ENCODE results near the gene RBFOX2.

The RBFOX2 gene

GRCh38 chr22:35743326-35743860, 285.2 kb downstream of the RBFOX2 start:
- TF ChIP-seq CTCF (IDR thresholded peaks at IDR 0.05; ENCODE audit: low read length) (no peak), EZH2 (IDR thresholded peaks at IDR 0.05; ENCODE audit: borderline replicate concordance, low read length) (no peak)
- Histone ChIP-seq H3K9ac (ENCODE audit: low read length) (peak overlapping the region; percentile 64), H2AFZ (ENCODE audit: low read length) (no peak overlapping the region), H3K79me2 (ENCODE audit: insufficient read depth, low read length) (no peaks in the 10 kb centered on the region), H3K9me3 (ENCODE audit: low read length) (no peaks in the 10 kb centered on the region), H3K27ac (ENCODE audit: low read depth, low read length, poor library complexity, severe bottlenecking) (peak overlapping the region; percentile 99), H3K4me3 (ENCODE audit: low read depth, low read length, poor library complexity, severe bottlenecking) (no peak overlapping the region), H3K27me3 (ENCODE audit: insufficient read depth, low read length) (no peaks in the 10 kb centered on the region), H3K36me3 (ENCODE audit: insufficient read depth, low read length) (peaks cover 47% of the 10 kb centered on the region; the same call in 1 of the 2 replicates), H3K4me2 (ENCODE audit: low read length) (peak overlapping the region; percentile 62), H3K9me2 (ENCODE audit: low read depth, low read length) (no peaks in the 10 kb centered on the region), H4K20me1 (ENCODE audit: insufficient read depth, low read length) (no peaks in the 10 kb centered on the region), H3K4me1 (ENCODE audit: insufficient read depth, low read length, severe bottlenecking) (peaks cover 100% of the 10 kb centered on the region), H3F3A (ENCODE audit: insufficient read depth, low read length) (no peaks in the 10 kb centered on the region)

- no peak overlapping the region for H3K4me3 ChIP-seq (ENCODE audit: low read depth, low read length, poor library complexity, severe bottlenecking)
- H2AFZ ChIP-seq (ENCODE audit: low read length): no peak overlapping the region
- H3K4me1 ChIP-seq (ENCODE audit: insufficient read depth, low read length, severe bottlenecking): peaks cover 95% of the 10 kb centered on the region
- peaks cover 47% of the 10 kb centered on the region; the same call in 1 of the 2 replicates for H3K36me3 ChIP-seq (ENCODE audit: insufficient read depth, low read length)
- H3K9ac ChIP-seq (ENCODE audit: low read length): no peak overlapping the region
- H4K20me1 ChIP-seq (ENCODE audit: insufficient read depth, low read length): no peaks in the 10 kb centered on the region
- no peaks in the 10 kb centered on the region for H3K27me3 ChIP-seq (ENCODE audit: insufficient read depth, low read length)
- H3K27ac ChIP-seq (ENCODE audit: low read depth, low read length, poor library complexity, severe bottlenecking): peak overlapping the region; percentile 99
- H3F3A ChIP-seq (ENCODE audit: insufficient read depth, low read length): no peaks in the 10 kb centered on the region
- H3K9me2 ChIP-seq (ENCODE audit: low read depth, low read length): no peaks in the 10 kb centered on the region
- no peaks in the 10 kb centered on the region for H3K79me2 ChIP-seq (ENCODE audit: insufficient read depth, low read length)
- H3K4me2 ChIP-seq (ENCODE audit: low read length): no peak overlapping the region
- H3K9me3 ChIP-seq (ENCODE audit: low read length): no peaks in the 10 kb centered on the region
- TF ChIP-seq EZH2 (IDR thresholded peaks at IDR 0.05; ENCODE audit: borderline replicate concordance, low read length) (no peak), CTCF (IDR thresholded peaks at IDR 0.05; ENCODE audit: low read length) (no peak)
Measured at GRCh38 chr22:35742342-35743100, 286.1 kb downstream of the RBFOX2 start.

- H3K4me3 ChIP-seq (ENCODE audit: low read depth, low read length, poor library complexity, severe bottlenecking): no peak overlapping the region
- H3F3A ChIP-seq (ENCODE audit: insufficient read depth, low read length): no peaks in the 10 kb centered on the region
- no peak for TF ChIP-seq CTCF (IDR thresholded peaks at IDR 0.05; ENCODE audit: low read length)
- no peak for TF ChIP-seq EZH2 (IDR thresholded peaks at IDR 0.05; ENCODE audit: borderline replicate concordance, low read length)
- H3K9ac ChIP-seq (ENCODE audit: low read length): no peak overlapping the region; the same call in 1 of the 2 replicates
- H3K4me1 ChIP-seq (ENCODE audit: insufficient read depth, low read length, severe bottlenecking): peaks cover 90% of the 10 kb centered on the region
- H3K4me2 ChIP-seq (ENCODE audit: low read length): no peak overlapping the region
- no peaks in the 10 kb centered on the region for H3K9me2 ChIP-seq (ENCODE audit: low read depth, low read length)
- no peaks in the 10 kb centered on the region for H4K20me1 ChIP-seq (ENCODE audit: insufficient read depth, low read length)
- peaks cover 41% of the 10 kb centered on the region; the same call in 1 of the 2 replicates for H3K36me3 ChIP-seq (ENCODE audit: insufficient read depth, low read length)
- no peaks in the 10 kb centered on the region for H3K9me3 ChIP-seq (ENCODE audit: low read length)
- H3K79me2 ChIP-seq (ENCODE audit: insufficient read depth, low read length): no peaks in the 10 kb centered on the region
- no peaks in the 10 kb centered on the region for H3K27me3 ChIP-seq (ENCODE audit: insufficient read depth, low read length)
- H2AFZ ChIP-seq (ENCODE audit: low read length): no peak overlapping the region
- peak overlapping the region; percentile 65 for H3K27ac ChIP-seq (ENCODE audit: low read depth, low read length, poor library complexity, severe bottlenecking)
Measured at GRCh38 chr22:35740616-35741015, 288.0 kb downstream of the RBFOX2 start.

Measured in OCI-LY1 (cell line).